K562 (cell line): Measurements from ENCODE around the gene CDC45. TPM values are rescaled to one million over a fixed set of nuclear protein-coding genes. Genes with fewer than 3 reads are reported as not detected.
A peak's percentile ranks its signal among the peaks of the same experiment; 100 is the strongest.

ENCODE experiments used
- ARNT ChIP-seq, 2 experiments: fragments of 450-650 bp; IDR thresholded peaks; 2 replicates each; pipeline ENCODE4 v1.6.1; 2016; ENCODE audit warnings: mild to moderate bottlenecking in 1 of 2
- ATF2 ChIP-seq: sonication (generic); formaldehyde crosslinking; IDR thresholded peaks from 2 replicates; pipeline ENCODE4 v1.8.1; 2022; ENCODE audit warnings: missing genetic modification reagents
- BRD4 ChIP-seq: fragments of 200-600 bp; sonication (generic); IDR thresholded peaks from 2 replicates; pipeline ENCODE4 v1.6.1; 2017; ENCODE audit warnings: inconsistent platforms
- DACH1 ChIP-seq: fragments of 450-650 bp; IDR thresholded peaks from 2 replicates; pipeline ENCODE4 v1.6.1; 2018; ENCODE audit not compliant: partially characterized antibody
- E4F1 ChIP-seq: fragments of 250-450 bp; sonication (Bioruptor Pico); IDR thresholded peaks from 2 replicates; pipeline ENCODE4 v1.5.0; 2021; ENCODE audit warnings: mild to moderate bottlenecking, borderline replicate concordance
- HMG20A ChIP-seq: fragments of 450-650 bp; formaldehyde crosslinking; conservative IDR thresholded peaks from 2 replicates; pipeline ENCODE4 v1.4.0; 2020; ENCODE audit warnings: mild to moderate bottlenecking, mixed read lengths
- KAT7 ChIP-seq: sonication (generic); formaldehyde crosslinking; IDR thresholded peaks from 2 replicates; pipeline ENCODE4 v1.8.0; 2022; ENCODE audit warnings: missing genetic modification reagents, mild to moderate bottlenecking, borderline replicate concordance
- MAFG ChIP-seq: fragments of 450-650 bp; conservative IDR thresholded peaks from 2 replicates; pipeline ENCODE4 v1.6.1; 2016; ENCODE audit warnings: missing genetic modification characterization, missing compliant biosample characterization
- MYC ChIP-seq, 2 experiments: fragments of 250-450 bp in 1 of 2; sonication (Bioruptor Pico) in 1 of 2; IDR thresholded peaks; 2 replicates each; pipeline versions ENCODE4 v1.5.1 to v1.6.1; 2012 to 2021; ENCODE audit warnings: low read depth in 2 of 2, borderline replicate concordance in 1 of 2, improper control_type of control experiment in 1 of 2, low read length in 1 of 2, mild to moderate bottlenecking in 1 of 2, moderate library complexity in 1 of 2
- NCOA6 ChIP-seq: fragments of 450-650 bp; IDR thresholded peaks from 2 replicates; pipeline ENCODE4 v1.6.1; 2017; ENCODE audit warnings: mild to moderate bottlenecking
- NFIC ChIP-seq: fragments of 450-650 bp; IDR thresholded peaks from 2 replicates; pipeline ENCODE4 v1.6.1; 2017; ENCODE audit warnings: mild to moderate bottlenecking, inconsistent platforms
- NFXL1 ChIP-seq: fragments of 450-650 bp; formaldehyde crosslinking; IDR thresholded peaks from 2 replicates; pipeline ENCODE4 v1.4.0; 2021; ENCODE audit warnings: mild to moderate bottlenecking
- PHF20 ChIP-seq: fragments of 450-650 bp; IDR thresholded peaks from 2 replicates; pipeline ENCODE4 v1.6.1; 2018; ENCODE audit not compliant: partially characterized antibody
- PPARD ChIP-seq: fragments of 250-450 bp; sonication (Bioruptor Pico); IDR thresholded peaks from 2 replicates; pipeline ENCODE4 v1.8.0; 2022; ENCODE audit warnings: inconsistent platforms, mild to moderate bottlenecking, moderate library complexity
- PTRF ChIP-seq: fragments of 450-650 bp; IDR thresholded peaks from 2 replicates; pipeline ENCODE4 v1.6.1; 2016; ENCODE audit warnings: mild to moderate bottlenecking, missing genetic modification characterization, missing compliant biosample characterization
- SIX5 ChIP-seq, 2 experiments: IDR thresholded peaks; 2 replicates each; pipeline ENCODE4 v1.6.1; 2011; ENCODE audit warnings: low read length in 2 of 2, borderline replicate concordance in 1 of 2, low read depth in 1 of 2, mild to moderate bottlenecking in 1 of 2, moderate library complexity in 1 of 2; ENCODE audit not compliant: insufficient read depth in 1 of 2
- TGIF2 ChIP-seq: sonication (generic); formaldehyde crosslinking; IDR thresholded peaks from 2 replicates; pipeline ENCODE4 v1.8.1; 2022; ENCODE audit warnings: mild to moderate bottlenecking, missing genetic modification reagents, moderate library complexity
- THRAP3 ChIP-seq: fragments of 450-650 bp; IDR thresholded peaks from 2 replicates; pipeline ENCODE4 v1.6.1; 2016; ENCODE audit warnings: mild to moderate bottlenecking, inconsistent platforms, borderline replicate concordance
- TRIM25 ChIP-seq: fragments of 450-650 bp; IDR thresholded peaks from 2 replicates; pipeline ENCODE4 v1.7.0; 2016; ENCODE audit warnings: borderline replicate concordance
- ZFPM2 ChIP-seq: fragments of 250-450 bp; sonication (Bioruptor Pico); IDR thresholded peaks from 2 replicates; pipeline ENCODE4 v1.5.1; 2022; ENCODE audit warnings: mild to moderate bottlenecking
- ZNF197 ChIP-seq: fragments of 200-800 bp; sonication (Bioruptor generic); IDR thresholded peaks from 2 replicates; pipeline ENCODE4 v1.6.1; 2016; ENCODE audit warnings: low read depth, missing genetic modification characterization, missing compliant biosample characterization
- ZNF57 ChIP-seq: fragments of 450-650 bp; formaldehyde crosslinking; IDR thresholded peaks from 2 replicates; pipeline ENCODE4 v1.4.0; 2020; ENCODE audit warnings: mild to moderate bottlenecking, moderate library complexity
- ZNF76 ChIP-seq: fragments of 250-450 bp; sonication (Bioruptor Pico); IDR thresholded peaks from 2 replicates; pipeline ENCODE4 v1.4.0; 2020; ENCODE audit warnings: mild to moderate bottlenecking, moderate library complexity, borderline replicate concordance
- polyA plus RNA-seq, 8 experiments: library from polyadenylated mRNA; depleted of rRNA in 4 of 8; stranded (reverse) in 5 of 8; unstranded in 3 of 8; fragments of >200 nt; fragmentation: Nextera tagmentation in 2 of 8; fragmentation: Illumina TruSeq in 1 of 8; extraction: Ambion mirVana in 2 of 8; extraction: Trizol in 1 of 8; gene quantifications; 2 replicates each; pipeline versions ENCODE4 v1.2.1 to v1.2.3, GENCODE V29; 2011 to 2014; ENCODE audit warnings: inconsistent platforms in 1 of 8, missing spikeins in 1 of 8
- total RNA-seq, 7 experiments: library from RNA; depleted of rRNA in 6 of 7; stranded (reverse); fragments of >200 nt in 6 of 7; fragmentation: Illumina TruSeq in 2 of 7; extraction: Trizol in 2 of 7; gene quantifications; 2 replicates each; pipeline versions ENCODE4 v1.2.1 to v1.2.3, GENCODE V29; 2011 to 2021; ENCODE audit warnings: low replicate concordance in 1 of 7

The CDC45 gene
- total and polyA plus RNA-seq, 9 of the 15 experiments (the other 6 are each of a cell fraction or from before 2014, with no cell fraction given) = 251 to 580 (median 410) TPM

- TF ChIP-seq E4F1 (CRISPR knock-in tag) (no peak), ZNF57 (CRISPR knock-in tag) (no peak), DACH1 (no peak), KAT7 (CRISPR knock-in tag) (no peak), THRAP3 (no peak), SIX5 (IDR thresholded peaks at IDR 0.05; ENCODE audit: borderline replicate concordance in 1 of 2, insufficient read depth in 1 of 2, low read depth in 1 of 2, low read length in 2 of 2) (no peak), PHF20 (no peak), NCOA6 (no peak), HMG20A (CRISPR knock-in tag) (no peak), ZNF76 (CRISPR knock-in tag) (no peak), ARNT (IDR thresholded peaks at IDR 0.05) (no peak), MAFG (tag) (no peak; the same call in 1 of the 2 replicates), TRIM25 (no peak), NFIC (no peak), PPARD (no peak), TGIF2 (CRISPR knock-in tag) (no peak), MYC (IDR thresholded peaks at IDR 0.05; ENCODE audit: low read depth, low read length) (no peak), MYC (CRISPR knock-in tag; IDR thresholded peaks at IDR 0.05; ENCODE audit: borderline replicate concordance, low read depth) (peak; percentile 69; the same call in 1 of the 2 replicates), ZFPM2 (CRISPR knock-in tag) (peak; percentile 95; the same call in 1 of the 2 replicates), BRD4 (no peak), ZNF197 (CRISPR knock-in tag) (no peak), ATF2 (no peak), PTRF (tag) (0 out of 2 replicates have a peak, but pooled peaks have one; percentile 30), NFXL1 (no peak)
Observed at GRCh38 chr22:19478045-19478900, 1.4 kb upstream of the CDC45 start (continued).
